ENCODE results near the gene CA5A.

DNA sequence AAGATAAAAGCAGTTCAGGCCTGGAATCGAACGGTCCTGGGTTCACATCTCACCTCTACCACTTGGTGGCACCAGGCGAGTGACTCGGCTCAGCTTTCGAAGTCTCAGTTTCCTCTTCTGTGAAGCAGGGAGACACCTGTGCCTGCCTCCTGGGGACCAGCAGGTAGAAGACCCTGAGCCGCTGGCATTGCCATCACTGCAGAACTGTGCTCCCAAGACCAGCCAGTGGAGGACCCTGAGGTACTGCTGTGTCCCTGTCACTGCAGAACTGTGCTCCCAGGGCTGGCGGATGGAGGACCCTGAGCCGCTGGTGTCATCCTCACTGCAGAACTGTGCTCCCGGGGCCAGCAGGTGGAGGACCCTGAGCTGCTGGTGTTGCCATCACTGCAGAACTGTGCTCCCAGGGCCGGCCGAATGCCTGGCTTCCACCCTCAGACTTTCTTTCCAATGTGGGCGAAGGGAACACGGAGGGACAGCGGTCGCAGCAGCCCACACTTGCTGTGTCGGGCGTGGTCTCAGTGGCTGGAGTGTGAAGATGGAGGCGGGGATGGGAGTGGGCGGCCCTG is 58.3 kb downstream of the CA5A start:
- TF ChIP-seq, protein P1, sequence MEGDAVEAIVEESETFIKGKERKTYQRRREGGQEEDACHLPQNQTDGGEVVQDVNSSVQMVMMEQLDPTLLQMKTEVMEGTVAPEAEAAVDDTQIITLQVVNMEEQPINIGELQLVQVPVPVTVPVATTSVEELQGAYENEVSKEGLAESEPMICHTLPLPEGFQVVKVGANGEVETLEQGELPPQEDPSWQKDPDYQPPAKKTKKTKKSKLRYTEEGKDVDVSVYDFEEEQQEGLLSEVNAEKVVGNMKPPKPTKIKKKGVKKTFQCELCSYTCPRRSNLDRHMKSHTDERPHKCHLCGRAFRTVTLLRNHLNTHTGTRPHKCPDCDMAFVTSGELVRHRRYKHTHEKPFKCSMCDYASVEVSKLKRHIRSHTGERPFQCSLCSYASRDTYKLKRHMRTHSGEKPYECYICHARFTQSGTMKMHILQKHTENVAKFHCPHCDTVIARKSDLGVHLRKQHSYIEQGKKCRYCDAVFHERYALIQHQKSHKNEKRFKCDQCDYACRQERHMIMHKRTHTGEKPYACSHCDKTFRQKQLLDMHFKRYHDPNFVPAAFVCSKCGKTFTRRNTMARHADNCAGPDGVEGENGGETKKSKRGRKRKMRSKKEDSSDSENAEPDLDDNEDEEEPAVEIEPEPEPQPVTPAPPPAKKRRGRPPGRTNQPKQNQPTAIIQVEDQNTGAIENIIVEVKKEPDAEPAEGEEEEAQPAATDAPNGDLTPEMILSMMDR (IDR thresholded peaks at IDR 0.05) = no peak
- no peak for TF ChIP-seq POLR2A (IDR thresholded peaks at IDR 0.05)
- no peak for TF ChIP-seq POLR2AphosphoS5 (IDR thresholded peaks at IDR 0.05)

All from transverse colon (tissue), 4 donors.